Fibroblast of lung (primary cell): ENCODE results near the gene MAPK6. TPM values are rescaled to one million over a fixed set of nuclear protein-coding genes. Genes with fewer than 3 reads are reported as not detected.

Experiments used
- DNase-seq, 2 donors: peaks; one replicate each; pipeline versions ENCODE4 v3.0.0 to v3.0.0-alpha.2; 2010; ENCODE audit warnings: low read depth in 2 of 2
- H2AFZ ChIP-seq: 2 replicates; pipeline ENCODE4 v1.5.1; 2012; ENCODE audit warnings: low read length, control low read depth, inconsistent platforms
- H3K27ac ChIP-seq: 2 replicates; pipeline ENCODE4 v1.5.1; 2011; ENCODE audit warnings: low read length, control low read depth; ENCODE audit not compliant: insufficient read depth
- H3K27me3 ChIP-seq: 2 replicates; pipeline ENCODE4 v1.5.1; 2011; ENCODE audit warnings: mild to moderate bottlenecking, low read length; ENCODE audit not compliant: control insufficient read depth, insufficient read depth
- H3K36me3 ChIP-seq: 2 replicates; pipeline ENCODE4 v1.5.1; 2011; ENCODE audit warnings: low read length; ENCODE audit not compliant: control insufficient read depth, insufficient read depth
- H3K4me1 ChIP-seq: 2 replicates; pipeline ENCODE4 v1.5.1; 2011; ENCODE audit warnings: low read length; ENCODE audit not compliant: control insufficient read depth, insufficient read depth; ENCODE audit errors: extremely low read depth
- H3K4me2 ChIP-seq: 2 replicates; pipeline ENCODE4 v1.5.1; 2011; ENCODE audit warnings: low read length, control low read depth; ENCODE audit not compliant: insufficient read depth; ENCODE audit errors: extremely low read depth
- H3K4me3 ChIP-seq, 4 experiments: fragments of 200-600 bp in 1 of 4; sonication (generic) in 1 of 4; replicated peaks in 1 of 4; 2 replicates each; pipeline ENCODE4 v1.5.1; 2011 to 2016; ENCODE audit warnings: low read length in 4 of 4, low read depth in 3 of 4, mild to moderate bottlenecking in 3 of 4, control low read depth in 2 of 4, inconsistent platforms in 1 of 4, mixed read lengths in 1 of 4; ENCODE audit not compliant: insufficient read depth in 1 of 4; ENCODE audit errors: control extremely low read depth in 1 of 4
- H3K79me2 ChIP-seq: 2 replicates; pipeline ENCODE4 v1.5.1; 2012; ENCODE audit warnings: mild to moderate bottlenecking, low read length, inconsistent platforms; ENCODE audit not compliant: control insufficient read depth, insufficient read depth
- H3K9ac ChIP-seq: 2 replicates; pipeline ENCODE4 v1.5.1; 2011; ENCODE audit warnings: mild to moderate bottlenecking, low read length, control low read depth; ENCODE audit not compliant: insufficient read depth
- H3K9me3 ChIP-seq: 2 replicates; pipeline ENCODE4 v1.5.1; 2012; ENCODE audit warnings: low read depth, low read length; ENCODE audit not compliant: control insufficient read depth, insufficient read depth
- H4K20me1 ChIP-seq: 2 replicates; pipeline ENCODE4 v1.5.1; 2011; ENCODE audit warnings: low read length; ENCODE audit not compliant: control insufficient read depth, insufficient read depth; ENCODE audit errors: extremely low read depth
- EZH2 ChIP-seq: IDR thresholded peaks from 2 replicates; pipeline ENCODE4 v1.5.1; 2012; ENCODE audit warnings: low read length, control low read depth, mild to moderate bottlenecking; ENCODE audit errors: missing control alignments
- polyA plus RNA-seq, 2 donors: library from polyadenylated mRNA; depleted of rRNA in 1 of 2; stranded (reverse) in 1 of 2; unstranded in 1 of 2; fragments of >200 nt; gene quantifications; 2 replicates each; pipeline ENCODE4 v1.2.1, GENCODE V29; 2011 to 2012; ENCODE audit warnings: missing spikeins in 1 of 2
- total RNA-seq: library from RNA; depleted of rRNA; stranded (reverse); fragments of >200 nt; gene quantifications from 2 replicates; pipeline ENCODE4 v1.2.1, GENCODE V29; 2014
- TF ChIP-seq, protein P1 (sequence below), 2 donors: IDR thresholded peaks in 1 of 2; conservative IDR thresholded peaks in 1 of 2; 1 replicate in 1 of 2; 2 replicates in 1 of 2; pipeline ENCODE4 v1.5.1; 2011 to 2012; ENCODE audit warnings: low read length in 2 of 2, control low read depth in 1 of 2, inconsistent platforms in 1 of 2, low read depth in 1 of 2, mild to moderate bottlenecking in 1 of 2

MAPK6 gene
- total and polyA plus RNA-seq, 2 donors (not counting 1 experiment from before 2014, with no cell fraction given): 45.5 to 62.1 TPM

DNA sequence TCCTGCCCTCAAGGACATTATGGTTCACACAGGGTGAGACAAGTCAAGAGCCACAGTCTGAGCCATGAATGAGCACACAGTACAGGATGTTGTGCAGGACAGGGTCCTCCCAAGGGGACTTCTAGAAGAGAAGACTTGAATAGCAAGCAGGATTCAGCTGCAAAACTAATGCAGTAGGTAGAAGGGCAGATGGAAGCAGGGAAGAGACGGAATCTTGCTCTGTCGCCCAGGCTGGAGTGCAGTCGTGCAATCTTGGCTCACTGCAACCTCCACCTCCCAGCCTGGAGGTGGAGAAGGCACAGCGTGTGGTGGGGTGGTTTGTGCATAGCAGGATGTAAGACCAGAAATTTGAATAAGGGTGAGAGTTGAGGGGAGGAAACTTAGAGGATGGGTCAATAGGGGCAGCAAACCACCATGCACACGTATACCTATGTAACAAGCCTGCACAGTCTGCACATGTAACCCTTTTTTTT is 85.5 kb downstream of the MAPK6 start:
- H3K4me1 ChIP-seq: peaks cover 14% of the 10 kb centered on the region

DNA sequence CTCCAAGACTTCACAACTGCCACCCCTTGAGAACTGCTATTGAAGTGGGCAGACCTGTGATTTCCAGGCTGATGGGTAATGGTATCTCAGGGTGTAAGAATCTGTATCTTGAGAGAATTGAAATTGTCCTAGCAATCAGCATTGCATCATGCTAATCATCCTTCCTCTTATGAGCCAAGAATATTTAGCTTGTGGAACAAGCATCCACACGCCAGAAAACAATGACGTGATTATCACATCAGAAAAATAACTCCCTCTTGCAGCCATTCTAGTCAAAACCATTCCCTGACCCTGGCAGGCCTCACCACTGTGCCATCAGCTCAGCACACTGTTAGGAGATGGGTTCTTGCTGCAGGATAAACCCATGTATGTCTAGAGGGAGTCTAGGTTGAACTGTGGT is 86.8 kb downstream of the MAPK6 start:
- Histone ChIP-seq H3K4me3 (no peak overlapping the region), H3K27me3 (no peaks in the 10 kb centered on the region), H3K9ac (no peak overlapping the region), H3K79me2 (no peaks in the 10 kb centered on the region), H2AFZ (no peak overlapping the region), H3K36me3 (no peaks in the 10 kb centered on the region), H3K27ac (no peak overlapping the region), H4K20me1 (no peaks in the 10 kb centered on the region), H3K4me1 (peaks cover 11% of the 10 kb centered on the region), H3K4me2 (no peak overlapping the region), H3K9me3 (no peaks in the 10 kb centered on the region)
- DNase-seq: no peak
- no peak for TF ChIP-seq EZH2
- TF ChIP-seq, protein P1, sequence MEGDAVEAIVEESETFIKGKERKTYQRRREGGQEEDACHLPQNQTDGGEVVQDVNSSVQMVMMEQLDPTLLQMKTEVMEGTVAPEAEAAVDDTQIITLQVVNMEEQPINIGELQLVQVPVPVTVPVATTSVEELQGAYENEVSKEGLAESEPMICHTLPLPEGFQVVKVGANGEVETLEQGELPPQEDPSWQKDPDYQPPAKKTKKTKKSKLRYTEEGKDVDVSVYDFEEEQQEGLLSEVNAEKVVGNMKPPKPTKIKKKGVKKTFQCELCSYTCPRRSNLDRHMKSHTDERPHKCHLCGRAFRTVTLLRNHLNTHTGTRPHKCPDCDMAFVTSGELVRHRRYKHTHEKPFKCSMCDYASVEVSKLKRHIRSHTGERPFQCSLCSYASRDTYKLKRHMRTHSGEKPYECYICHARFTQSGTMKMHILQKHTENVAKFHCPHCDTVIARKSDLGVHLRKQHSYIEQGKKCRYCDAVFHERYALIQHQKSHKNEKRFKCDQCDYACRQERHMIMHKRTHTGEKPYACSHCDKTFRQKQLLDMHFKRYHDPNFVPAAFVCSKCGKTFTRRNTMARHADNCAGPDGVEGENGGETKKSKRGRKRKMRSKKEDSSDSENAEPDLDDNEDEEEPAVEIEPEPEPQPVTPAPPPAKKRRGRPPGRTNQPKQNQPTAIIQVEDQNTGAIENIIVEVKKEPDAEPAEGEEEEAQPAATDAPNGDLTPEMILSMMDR (conservative IDR thresholded peaks at IDR 0.05 in 1 of 2, IDR thresholded peaks at IDR 0.05 in 1 of 2; ENCODE audit: low read depth in 1 of 2, low read length in 2 of 2): no peak

More for the DNA sequence above, 85.5 kb downstream of the MAPK6 start:
- Histone ChIP-seq H3K9ac (no peak overlapping the region), H3K27ac (no peak overlapping the region), H3K27me3 (no peaks in the 10 kb centered on the region), H3K9me3 (no peaks in the 10 kb centered on the region), H4K20me1 (no peaks in the 10 kb centered on the region), H3K4me3 (no peak overlapping the region), H3K36me3 (no peaks in the 10 kb centered on the region), H2AFZ (no peak overlapping the region), H3K79me2 (no peaks in the 10 kb centered on the region), H3K4me2 (no peak overlapping the region)
- no peak for TF ChIP-seq EZH2
- TF ChIP-seq, protein P1 (conservative IDR thresholded peaks at IDR 0.05 in 1 of 2, IDR thresholded peaks at IDR 0.05 in 1 of 2; ENCODE audit: low read depth in 1 of 2, low read length in 2 of 2): no peak
- DNase-seq: no peak

DNA sequence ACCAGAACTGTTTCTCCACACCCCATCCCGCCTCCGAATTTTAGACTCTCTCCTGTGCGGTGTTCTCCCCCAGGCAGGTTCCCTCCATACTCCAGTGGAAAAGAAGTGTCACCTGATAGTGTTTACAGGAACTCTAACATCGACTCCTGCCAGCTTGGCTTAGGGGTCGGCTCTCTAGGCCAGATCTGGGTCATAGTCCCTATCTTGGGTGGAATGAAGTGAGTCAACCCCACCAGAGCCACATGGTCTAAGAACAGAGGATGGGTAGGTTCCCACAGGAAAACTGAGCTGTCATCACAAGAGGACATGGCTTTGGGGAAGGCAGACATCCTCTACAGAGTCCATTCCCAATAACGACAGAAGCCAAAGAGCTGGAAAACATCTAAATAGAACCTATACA is 87.6 kb downstream of the MAPK6 start:
- Histone ChIP-seq H3K36me3 (no peaks in the 10 kb centered on the region), H3K4me2 (no peak overlapping the region), H3K79me2 (no peaks in the 10 kb centered on the region), H3K9me3 (no peaks in the 10 kb centered on the region), H3K27me3 (peaks cover 3% of the 10 kb centered on the region), H3K4me3 (no peak overlapping the region), H4K20me1 (no peaks in the 10 kb centered on the region), H2AFZ (no peak overlapping the region), H3K9ac (no peak overlapping the region), H3K27ac (no peak overlapping the region), H3K4me1 (peaks cover 10% of the 10 kb centered on the region)
- TF ChIP-seq EZH2: no peak
- TF ChIP-seq, protein P1 (conservative IDR thresholded peaks at IDR 0.05 in 1 of 2, IDR thresholded peaks at IDR 0.05 in 1 of 2; ENCODE audit: low read depth in 1 of 2, low read length in 2 of 2): no peak
- DNase-seq: no peak
